Tibial nerve (tissue), 4 donors: ENCODE measurements around the gene ACVR1.

ENCODE experiments used
- CTCF ChIP-seq, 5 experiments: fragments of 200-600 bp in 3 of 5; fragments of 450-650 bp in 2 of 5; sonication (generic) in 3 of 5; IDR thresholded peaks; one replicate each; pipeline ENCODE4 v1.5.1; 2016 to 2019; ENCODE audit warnings: antibody characterized with exemption in 5 of 5, mild to moderate bottlenecking in 3 of 5, moderate library complexity in 2 of 5
- EP300 ChIP-seq, 2 donors: sonication (generic); formaldehyde crosslinking; IDR thresholded peaks; one replicate each; pipeline ENCODE4 v1.6.1; 2017; ENCODE audit warnings: antibody characterized with exemption in 2 of 2, mild to moderate bottlenecking in 1 of 2

- TF ChIP-seq CTCF (IDR thresholded peaks at IDR 0.05) (no peak), EP300 (IDR thresholded peaks at IDR 0.05) (no peak)
Measured at GRCh38 chr2:157741819-157742484, 134.2 kb downstream of the ACVR1 start.
